Measurements from ENCODE around the gene ENTREP3. TPM values are rescaled to one million over a fixed set of nuclear protein-coding genes. Genes with fewer than 3 reads are reported as not detected.

ENTREP3 gene
- total RNA-seq, 3 donors from 2014 or later (not counting 1 experiment from before 2014, with no cell fraction given), result 6.9 to 10.0 (median 8.9) TPM

GRCh38 chr1:155286544-155286943, 31.3 kb upstream of the ENTREP3 start:
- DNase-seq, result no peak
- no peaks in the 10 kb centered on the region for H3K9me3 ChIP-seq (ENCODE audit: control insufficient read depth, insufficient read depth, low read length)
- 97% methylated on average over 2 of the region's 2 CpGs for WGBS (ENCODE audit: insufficient coverage)
- H3K27ac Mint-ChIP-seq, result no peak overlapping the region
- TF ChIP-seq CTCF (IDR thresholded peaks at IDR 0.05), result no peak
- no peaks in the 10 kb centered on the region for H3K4me1 Mint-ChIP-seq
- H3K4me1 ChIP-seq (ENCODE audit: control insufficient read depth, insufficient read depth, low read length), result no peaks in the 10 kb centered on the region
- no peak for ATAC-seq
- peaks cover 0 to 5% of the 10 kb centered on the region in 2 donors for H3K27me3 Mint-ChIP-seq (ENCODE audit: low read depth in 2 of 2)
- no peaks in the 10 kb centered on the region for H3K9me3 Mint-ChIP-seq
- intact Hi-C loops (cut with micrococcal nuclease), result no loop called here
- no peaks in the 10 kb centered on the region for H3K36me3 Mint-ChIP-seq
- H3K27ac ChIP-seq (ENCODE audit: low read length), result no peak overlapping the region
- no peaks in the 10 kb centered on the region for H3K36me3 ChIP-seq (ENCODE audit: control insufficient read depth, insufficient read depth, low read length)
- H3K4me3 Mint-ChIP-seq, result no peak overlapping the region
- no peaks in the 10 kb centered on the region for H3K27me3 ChIP-seq (ENCODE audit: control insufficient read depth, insufficient read depth, low read length)
- no peak overlapping the region for H3K4me3 ChIP-seq (ENCODE audit: low read length)

GRCh38 chr1:155285631-155286044, 30.4 kb upstream of the ENTREP3 start:
- Histone ChIP-seq H3K27me3 (ENCODE audit: control insufficient read depth, insufficient read depth, low read length) (no peaks in the 10 kb centered on the region), H3K4me1 (ENCODE audit: control insufficient read depth, insufficient read depth, low read length) (no peaks in the 10 kb centered on the region), H3K9me3 (ENCODE audit: control insufficient read depth, insufficient read depth, low read length) (no peaks in the 10 kb centered on the region), H3K27ac (ENCODE audit: low read length) (no peak overlapping the region), H3K4me3 (ENCODE audit: low read length) (no peak overlapping the region), H3K36me3 (ENCODE audit: control insufficient read depth, insufficient read depth, low read length) (no peaks in the 10 kb centered on the region)
- no peak overlapping the region for H3K4me3 Mint-ChIP-seq
- H3K27ac Mint-ChIP-seq, result no peak overlapping the region
- H3K4me1 Mint-ChIP-seq, result no peaks in the 10 kb centered on the region
- no peak for TF ChIP-seq CTCF (IDR thresholded peaks at IDR 0.05)
- intact Hi-C loops (cut with micrococcal nuclease), result no loop called here
- DNase-seq (no peak), ATAC-seq (no peak)
- H3K9me3 Mint-ChIP-seq, result no peaks in the 10 kb centered on the region
- 96% methylated on average over 18 of the region's 18 CpGs for WGBS (ENCODE audit: insufficient coverage)
- no peaks in the 10 kb centered on the region for H3K36me3 Mint-ChIP-seq
- peaks cover 0 to 3% of the 10 kb centered on the region in 2 donors for H3K27me3 Mint-ChIP-seq (ENCODE audit: low read depth in 2 of 2)

GRCh38 chr1:155285063-155285462, 29.8 kb upstream of the ENTREP3 start:
- Histone ChIP-seq H3K4me1 (ENCODE audit: control insufficient read depth, insufficient read depth, low read length) (no peaks in the 10 kb centered on the region), H3K27me3 (ENCODE audit: control insufficient read depth, insufficient read depth, low read length) (no peaks in the 10 kb centered on the region), H3K9me3 (ENCODE audit: control insufficient read depth, insufficient read depth, low read length) (no peaks in the 10 kb centered on the region), H3K27ac (ENCODE audit: low read length) (no peak overlapping the region), H3K4me3 (ENCODE audit: low read length) (no peak overlapping the region), H3K36me3 (ENCODE audit: control insufficient read depth, insufficient read depth, low read length) (no peaks in the 10 kb centered on the region)
- no peaks in the 10 kb centered on the region for H3K36me3 Mint-ChIP-seq
- no peak overlapping the region for H3K27ac Mint-ChIP-seq
- H3K27me3 Mint-ChIP-seq (ENCODE audit: low read depth in 2 of 2), result peaks cover 0 to under 1% of the 10 kb centered on the region in 2 donors
- H3K4me3 Mint-ChIP-seq, result no peak overlapping the region
- 97% methylated on average over 14 of the region's 14 CpGs for WGBS (ENCODE audit: insufficient coverage)
- no peaks in the 10 kb centered on the region for H3K4me1 Mint-ChIP-seq
- DNase-seq, result no peak
- no peak for ATAC-seq
- H3K9me3 Mint-ChIP-seq, result no peaks in the 10 kb centered on the region
- TF ChIP-seq CTCF (IDR thresholded peaks at IDR 0.05), result no peak
- intact Hi-C loops (cut with micrococcal nuclease), result no loop called here

GRCh38 chr1:155284476-155284875, 29.2 kb upstream of the ENTREP3 start:
- no peaks in the 10 kb centered on the region for H3K27me3 ChIP-seq (ENCODE audit: control insufficient read depth, insufficient read depth, low read length)
- H3K9me3 ChIP-seq (ENCODE audit: control insufficient read depth, insufficient read depth, low read length), result no peaks in the 10 kb centered on the region
- no peak for DNase-seq
- H3K27ac Mint-ChIP-seq, result no peak overlapping the region
- intact Hi-C loops (cut with micrococcal nuclease), result no loop called here
- no peaks in the 10 kb centered on the region for H3K36me3 Mint-ChIP-seq
- no peak overlapping the region for H3K27ac ChIP-seq (ENCODE audit: low read length)
- no peak overlapping the region for H3K4me3 Mint-ChIP-seq
- no peak for ATAC-seq
- H3K4me1 ChIP-seq (ENCODE audit: control insufficient read depth, insufficient read depth, low read length), result no peaks in the 10 kb centered on the region
- WGBS (ENCODE audit: insufficient coverage), result 94% methylated on average over 12 of the region's 12 CpGs
- H3K36me3 ChIP-seq (ENCODE audit: control insufficient read depth, insufficient read depth, low read length), result no peaks in the 10 kb centered on the region
- no peak overlapping the region for H3K4me3 ChIP-seq (ENCODE audit: low read length)
- peaks cover 0 to 2% of the 10 kb centered on the region in 2 donors for H3K4me1 Mint-ChIP-seq
- H3K9me3 Mint-ChIP-seq, result no peaks in the 10 kb centered on the region
- no peak for TF ChIP-seq CTCF (IDR thresholded peaks at IDR 0.05)
- H3K27me3 Mint-ChIP-seq (ENCODE audit: low read depth in 2 of 2), result no peaks in the 10 kb centered on the region

Measured in natural killer cell (primary cell).